GM03348 (cell line): ENCODE results near the gene RGS12.

Experiments
- DNase-seq: peaks from one replicate; pipeline ENCODE4 v3.0.0; 2012; ENCODE audit warnings: low spot score

RGS12 gene

DNA sequence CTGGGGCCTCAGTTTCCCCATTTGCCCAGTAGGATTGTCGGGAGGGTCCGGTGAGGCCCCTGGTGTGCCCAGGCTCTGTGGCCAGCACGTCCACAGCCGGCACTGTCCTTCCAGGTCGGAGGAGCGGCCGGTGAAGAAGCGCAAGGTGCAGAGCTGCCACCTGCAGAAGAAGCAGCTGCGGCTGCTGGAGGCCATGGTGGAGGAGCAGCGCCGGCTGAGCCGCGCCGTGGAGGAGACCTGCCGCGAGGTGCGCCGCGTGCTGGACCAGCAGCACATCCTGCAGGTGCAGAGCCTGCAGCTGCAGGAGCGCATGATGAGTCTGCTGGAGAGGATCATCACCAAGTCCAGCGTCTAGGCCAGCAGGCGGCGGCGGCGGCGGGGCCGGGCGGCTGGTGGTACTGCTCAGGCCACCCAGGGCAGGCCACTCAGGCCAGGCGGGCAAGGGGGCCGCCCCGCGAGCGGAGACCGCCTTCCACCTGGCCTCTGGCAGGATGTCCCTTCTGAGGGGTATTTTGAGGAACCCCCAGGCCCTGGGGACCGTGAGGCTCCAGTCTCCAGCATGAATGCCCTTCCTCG is 37.1 kb upstream of the RGS12 start:
- DNase-seq = no peak

DNA sequence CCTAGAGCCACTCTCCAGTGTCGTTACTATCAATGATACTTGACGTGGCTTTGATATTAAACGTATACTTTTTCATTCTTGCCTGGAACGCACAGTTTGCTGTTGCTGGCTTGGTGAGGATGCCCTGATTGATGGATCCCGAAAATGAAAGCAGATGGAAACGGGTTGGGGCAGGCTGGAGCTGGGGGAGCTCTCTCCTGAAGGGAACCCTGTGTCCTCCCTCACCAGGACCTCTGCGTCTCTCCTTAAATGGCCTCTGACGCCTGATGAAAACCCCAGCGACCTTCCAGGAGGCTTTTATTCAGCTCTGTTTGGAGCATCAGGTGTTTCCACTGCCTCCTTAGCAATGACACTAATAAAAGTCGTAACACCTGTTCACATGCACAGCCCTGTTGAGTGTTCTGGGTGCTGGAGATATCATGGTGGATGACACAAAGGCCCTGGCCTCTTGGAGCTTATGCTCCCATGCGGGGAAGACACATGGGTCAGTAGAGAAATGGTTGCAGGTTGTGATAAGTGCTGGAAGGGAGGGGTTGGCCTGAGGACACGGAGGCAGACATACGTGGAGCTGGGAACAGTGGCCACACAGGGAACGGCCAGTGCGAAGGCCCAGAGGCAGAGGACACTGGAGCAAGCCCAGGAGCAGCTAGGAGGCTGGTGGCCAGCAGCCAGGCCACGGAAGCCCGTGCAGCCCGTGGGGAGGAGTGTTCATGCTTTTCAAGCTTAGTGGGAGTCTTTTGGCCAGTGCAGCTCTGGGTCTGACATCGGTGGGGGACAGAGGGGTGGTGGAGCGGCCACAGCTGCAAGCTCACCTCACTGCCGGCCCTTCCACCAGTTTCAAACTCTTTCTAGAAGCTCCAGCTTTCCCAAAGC is 36.4 kb upstream of the RGS12 start:
- DNase-seq = no peak

- no peak for DNase-seq
These were observed 35.7 kb upstream of the RGS12 start for GRCh38 chr4:3257103-3257555.

- DNase-seq = peak; percentile 48
These were observed 35.0 kb upstream of the RGS12 start for GRCh38 chr4:3257556-3258482.

- no peak for DNase-seq
These were observed 31.2 kb upstream of the RGS12 start for GRCh38 chr4:3261411-3262207.

GRCh38 chr4:3262208-3263052 is 30.4 kb upstream of the RGS12 start:
- DNase-seq = no peak

- no peak for DNase-seq
These were observed 29.6 kb upstream of the RGS12 start for GRCh38 chr4:3263053-3263875.

DNA sequence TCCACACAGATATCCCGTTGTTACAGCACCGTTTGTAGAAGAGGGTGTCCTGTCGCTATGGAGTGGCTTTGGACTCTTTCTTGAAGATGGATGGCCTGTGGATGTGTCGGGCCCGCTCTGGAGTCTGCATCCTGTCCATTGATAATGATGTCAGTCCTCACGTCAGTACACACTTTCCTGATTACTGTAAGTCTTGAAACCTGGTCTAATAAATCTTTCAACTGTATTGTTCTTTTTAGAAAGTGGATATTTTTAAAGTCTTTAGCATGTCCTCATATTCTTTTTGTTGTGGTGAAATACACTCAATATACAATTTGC is 29.0 kb upstream of the RGS12 start:
- DNase-seq = no peak

- DNase-seq = no peak
These were observed 26.7 kb upstream of the RGS12 start for GRCh38 chr4:3266076-3266475.

GRCh38 chr4:3267576-3268394 is 25.0 kb upstream of the RGS12 start:
- no peak for DNase-seq

DNA sequence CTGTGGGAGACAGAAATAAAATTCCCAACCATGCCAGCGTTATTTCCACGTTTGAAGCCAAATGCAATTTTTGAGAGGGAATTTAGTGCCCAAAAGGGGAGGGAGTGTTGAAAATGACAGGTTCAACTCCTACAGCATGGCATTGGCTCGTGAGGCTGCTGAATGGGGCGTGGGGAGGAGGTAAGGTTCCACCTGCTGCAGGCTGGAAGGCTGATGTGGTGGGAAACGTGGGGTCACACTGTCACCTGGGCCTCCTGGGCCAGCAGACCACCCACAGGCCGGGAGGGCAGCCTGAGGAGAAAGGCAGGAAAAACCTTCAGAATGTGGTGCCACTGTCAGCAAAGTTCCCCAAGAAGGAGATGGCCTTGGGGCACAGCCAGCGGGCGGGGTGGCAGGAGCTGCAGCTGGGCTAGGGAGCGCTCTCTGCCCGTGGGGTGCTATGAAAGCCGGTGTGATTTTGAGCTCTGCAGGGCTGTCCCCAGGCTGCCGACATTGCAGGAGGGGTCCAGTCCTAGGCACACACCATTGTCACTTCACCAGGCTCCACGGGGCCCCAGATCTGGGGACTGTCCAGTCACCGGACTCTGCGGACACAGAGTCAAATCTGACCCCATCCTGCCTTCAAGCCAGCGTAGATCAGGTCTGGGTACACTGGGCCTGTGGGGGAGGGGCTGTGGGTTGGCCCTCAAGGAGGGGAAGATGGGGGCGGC is 24.3 kb upstream of the RGS12 start:
- no peak for DNase-seq

DNA sequence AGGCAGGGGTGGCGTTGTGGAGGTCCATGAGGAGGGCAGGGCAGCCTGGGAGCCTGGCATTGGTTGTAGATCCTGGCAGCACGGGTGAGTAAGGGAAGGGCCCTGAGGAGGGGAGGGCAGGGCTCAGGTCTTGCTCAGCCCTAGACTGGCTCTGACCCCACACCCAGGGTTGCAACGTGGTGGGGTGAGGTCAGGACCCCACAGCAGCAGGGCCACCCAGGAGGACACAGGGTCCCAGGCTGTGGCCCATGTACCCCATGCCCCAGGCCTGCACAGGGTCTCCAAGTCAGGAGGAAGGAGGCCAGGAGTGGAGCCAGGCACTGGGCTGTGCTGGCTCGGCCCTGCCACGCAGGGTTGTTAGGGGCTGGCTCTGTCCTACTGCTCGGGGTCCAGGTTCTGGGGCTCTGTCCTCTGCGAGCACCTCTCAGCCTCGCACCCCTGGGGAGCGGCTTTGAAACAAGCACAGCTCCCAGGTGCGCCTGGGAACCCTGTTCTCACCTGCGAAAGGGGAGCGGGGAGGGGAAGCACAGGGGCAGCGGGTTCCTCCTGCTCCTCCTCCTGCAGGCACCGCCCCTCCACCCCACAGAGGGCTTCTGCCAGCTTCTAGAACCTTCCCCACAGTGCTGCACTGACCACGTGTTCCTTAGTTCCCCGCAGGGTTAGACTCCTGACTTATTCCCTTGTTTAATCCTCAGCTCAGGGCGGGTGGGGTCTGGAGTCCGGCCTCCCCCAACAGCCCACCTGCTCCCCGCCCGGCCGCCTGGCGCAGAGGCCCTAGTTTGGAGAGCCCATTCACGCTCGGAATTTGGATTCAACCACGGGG is 23.5 kb upstream of the RGS12 start:
- DNase-seq = no peak

- DNase-seq = no peak
These were observed 22.7 kb upstream of the RGS12 start for GRCh38 chr4:3269991-3270611.

DNA sequence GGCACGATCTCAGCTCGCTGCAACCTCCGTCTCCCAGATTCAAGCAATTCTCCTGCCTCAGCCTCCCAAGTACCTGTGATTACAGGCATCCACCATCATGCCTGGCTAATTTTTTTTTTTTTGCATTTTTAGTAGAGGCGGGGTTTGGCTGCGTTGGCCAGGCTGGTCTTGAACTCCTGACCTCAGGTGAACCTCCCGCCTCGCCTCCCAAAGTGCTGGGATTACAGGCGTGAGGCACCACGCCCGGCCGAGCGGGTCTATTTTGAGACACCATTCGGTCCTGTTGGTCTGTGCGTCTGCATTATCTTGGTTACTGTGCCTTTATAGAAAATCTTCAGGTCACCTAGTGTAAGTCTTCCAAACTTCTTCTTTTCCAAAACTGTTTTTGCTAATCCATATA is 21.7 kb upstream of the RGS12 start:
- DNase-seq = no peak

DNA sequence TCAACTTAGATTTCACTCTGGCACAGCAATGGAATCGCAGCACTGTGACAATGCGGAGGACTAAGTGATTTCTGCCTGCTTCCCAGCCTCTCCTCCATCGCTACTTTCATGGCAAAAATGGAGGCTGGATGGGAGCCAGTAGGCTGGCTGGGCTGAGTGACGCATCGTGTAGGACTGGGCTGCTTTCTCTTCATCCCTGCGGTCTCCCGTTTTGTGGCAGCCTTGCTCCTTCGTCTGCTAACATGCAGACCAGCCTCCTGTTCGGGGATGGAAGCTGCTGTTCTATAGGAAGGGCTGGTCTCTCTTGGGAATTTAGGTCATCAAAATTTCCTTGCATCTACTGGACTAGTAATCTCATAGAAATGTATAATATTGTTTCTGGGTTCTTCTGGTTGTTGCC is 15.8 kb upstream of the RGS12 start:
- DNase-seq = no peak

DNA sequence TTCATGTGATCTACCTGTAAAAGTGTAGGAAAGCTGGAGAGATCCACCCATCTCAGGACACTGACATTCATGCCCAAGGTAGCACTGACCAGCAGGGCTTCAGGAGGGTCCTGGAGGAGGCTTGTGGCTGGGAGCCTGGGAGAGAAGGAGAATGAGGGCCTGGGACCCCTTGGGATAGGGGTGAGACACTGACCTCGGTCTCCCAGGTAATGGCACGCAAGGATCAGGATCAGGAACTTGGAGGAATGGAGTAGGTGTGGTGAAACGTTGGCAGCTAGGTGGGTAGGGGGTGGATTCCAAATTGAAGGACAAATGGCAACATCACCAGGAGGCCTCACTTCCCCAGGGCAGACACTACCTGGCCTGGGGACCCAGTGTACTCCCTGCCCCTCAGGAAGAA is 12.4 kb upstream of the RGS12 start:
- DNase-seq = no peak

DNA sequence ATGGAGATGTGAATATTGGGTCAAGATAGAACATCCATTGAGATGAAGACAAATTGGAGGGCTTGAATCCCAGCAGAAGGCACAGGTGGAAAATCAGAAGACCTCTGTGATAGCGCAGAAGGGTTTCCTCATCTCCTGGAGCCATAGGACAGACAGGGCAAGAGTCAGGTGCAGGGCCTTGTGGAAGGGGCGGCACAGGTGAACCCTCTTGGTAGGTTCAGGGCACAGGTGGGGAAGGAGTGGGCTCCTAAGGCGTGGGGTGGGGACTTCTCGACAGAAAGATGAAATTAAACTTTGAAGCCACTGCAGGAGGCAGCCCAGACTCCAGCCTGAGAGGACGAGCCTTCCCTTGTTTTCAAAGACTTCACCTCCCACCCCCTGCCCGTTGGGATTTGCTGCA is 9.3 kb upstream of the RGS12 start:
- no peak for DNase-seq
